ENCODE data around the gene POLR3G.

POLR3G gene

GRCh38 chr5:90549223-90549622 is 74.6 kb downstream of the POLR3G start:
- no peak overlapping the region for H3K9ac ChIP-seq (ENCODE audit: insufficient read length)
- H3K9me3 ChIP-seq (ENCODE audit: low read depth, low read length): no peaks in the 10 kb centered on the region
- TF ChIP-seq FOXP2 (optimal IDR thresholded peaks at IDR 0.05; ENCODE audit: control extremely low read depth, extremely low read length, insufficient read depth) (no peak), POLR2AphosphoS5 (IDR thresholded peaks at IDR 0.05; ENCODE audit: borderline replicate concordance, low read depth, low read length) (no peak), EZH2 (IDR thresholded peaks at IDR 0.05) (no peak)
- no peaks in the 10 kb centered on the region for H3K36me3 ChIP-seq (ENCODE audit: insufficient read depth, low read length)
- no peak overlapping the region for H3K4me3 ChIP-seq
- DNase-seq (ENCODE audit: low read depth, low spot score): no peak
- H3K27ac ChIP-seq: no peak overlapping the region

GRCh38 chr5:90549729-90550275 is 75.1 kb downstream of the POLR3G start:
- DNase-seq (ENCODE audit: low read depth, low spot score): no peak
- no peak for TF ChIP-seq POLR2AphosphoS5 (IDR thresholded peaks at IDR 0.05; ENCODE audit: borderline replicate concordance, low read depth, low read length)
- no peak for TF ChIP-seq EZH2 (IDR thresholded peaks at IDR 0.05)
- TF ChIP-seq FOXP2 (optimal IDR thresholded peaks at IDR 0.05; ENCODE audit: control extremely low read depth, extremely low read length, insufficient read depth): no peak
- H3K36me3 ChIP-seq (ENCODE audit: insufficient read depth, low read length): no peaks in the 10 kb centered on the region
- no peak overlapping the region for H3K27ac ChIP-seq
- no peak overlapping the region for H3K4me3 ChIP-seq
- H3K9ac ChIP-seq (ENCODE audit: insufficient read length): no peak overlapping the region
- H3K9me3 ChIP-seq (ENCODE audit: low read depth, low read length): no peaks in the 10 kb centered on the region

- Histone ChIP-seq H3K9me3 (ENCODE audit: low read depth, low read length) (no peaks in the 10 kb centered on the region), H3K4me3 (no peak overlapping the region), H3K36me3 (ENCODE audit: insufficient read depth, low read length) (no peaks in the 10 kb centered on the region), H3K27ac (no peak overlapping the region), H3K9ac (ENCODE audit: insufficient read length) (no peak overlapping the region)
- TF ChIP-seq FOXP2 (optimal IDR thresholded peaks at IDR 0.05; ENCODE audit: control extremely low read depth, extremely low read length, insufficient read depth): no peak
- TF ChIP-seq EZH2 (IDR thresholded peaks at IDR 0.05): no peak
- TF ChIP-seq POLR2AphosphoS5 (IDR thresholded peaks at IDR 0.05; ENCODE audit: borderline replicate concordance, low read depth, low read length): no peak
- DNase-seq (ENCODE audit: low read depth, low spot score): no peak
Observed at GRCh38 chr5:90550963-90551362, 76.3 kb downstream of the POLR3G start.

GRCh38 chr5:90551376-90551775 is 76.7 kb downstream of the POLR3G start:
- H3K9ac ChIP-seq (ENCODE audit: insufficient read length): no peak overlapping the region
- no peak for DNase-seq (ENCODE audit: low read depth, low spot score)
- H3K4me3 ChIP-seq: no peak overlapping the region
- no peak for TF ChIP-seq EZH2 (IDR thresholded peaks at IDR 0.05)
- TF ChIP-seq POLR2AphosphoS5 (IDR thresholded peaks at IDR 0.05; ENCODE audit: borderline replicate concordance, low read depth, low read length): no peak
- TF ChIP-seq FOXP2 (optimal IDR thresholded peaks at IDR 0.05; ENCODE audit: control extremely low read depth, extremely low read length, insufficient read depth): no peak
- H3K27ac ChIP-seq: no peak overlapping the region
- H3K9me3 ChIP-seq (ENCODE audit: low read depth, low read length): no peaks in the 10 kb centered on the region
- no peaks in the 10 kb centered on the region for H3K36me3 ChIP-seq (ENCODE audit: insufficient read depth, low read length)

- H3K36me3 ChIP-seq (ENCODE audit: insufficient read depth, low read length): no peaks in the 10 kb centered on the region
- H3K27ac ChIP-seq: no peak overlapping the region
- H3K9me3 ChIP-seq (ENCODE audit: low read depth, low read length): no peaks in the 10 kb centered on the region
- TF ChIP-seq FOXP2 (optimal IDR thresholded peaks at IDR 0.05; ENCODE audit: control extremely low read depth, extremely low read length, insufficient read depth) (no peak), POLR2AphosphoS5 (IDR thresholded peaks at IDR 0.05; ENCODE audit: borderline replicate concordance, low read depth, low read length) (no peak), EZH2 (IDR thresholded peaks at IDR 0.05) (no peak)
- no peak for DNase-seq (ENCODE audit: low read depth, low spot score)
- H3K9ac ChIP-seq (ENCODE audit: insufficient read length): no peak overlapping the region
- H3K4me3 ChIP-seq: no peak overlapping the region
Observed at GRCh38 chr5:90553711-90554110, 79.0 kb downstream of the POLR3G start.

GRCh38 chr5:90554358-90555006 is 79.8 kb downstream of the POLR3G start:
- Histone ChIP-seq H3K9me3 (ENCODE audit: low read depth, low read length) (no peaks in the 10 kb centered on the region), H3K36me3 (ENCODE audit: insufficient read depth, low read length) (no peaks in the 10 kb centered on the region), H3K27ac (no peak overlapping the region), H3K4me3 (no peak overlapping the region), H3K9ac (ENCODE audit: insufficient read length) (no peak overlapping the region)
- DNase-seq (ENCODE audit: low read depth, low spot score): no peak
- TF ChIP-seq FOXP2 (optimal IDR thresholded peaks at IDR 0.05; ENCODE audit: control extremely low read depth, extremely low read length, insufficient read depth) (no peak), EZH2 (IDR thresholded peaks at IDR 0.05) (no peak), POLR2AphosphoS5 (IDR thresholded peaks at IDR 0.05; ENCODE audit: borderline replicate concordance, low read depth, low read length) (no peak)

- DNase-seq (ENCODE audit: low read depth, low spot score): no peak
- no peak overlapping the region for H3K27ac ChIP-seq
- H3K9ac ChIP-seq (ENCODE audit: insufficient read length): no peak overlapping the region
- no peaks in the 10 kb centered on the region for H3K36me3 ChIP-seq (ENCODE audit: insufficient read depth, low read length)
- TF ChIP-seq POLR2AphosphoS5 (IDR thresholded peaks at IDR 0.05; ENCODE audit: borderline replicate concordance, low read depth, low read length) (no peak), FOXP2 (optimal IDR thresholded peaks at IDR 0.05; ENCODE audit: control extremely low read depth, extremely low read length, insufficient read depth) (no peak), EZH2 (IDR thresholded peaks at IDR 0.05) (no peak)
- no peak overlapping the region for H3K4me3 ChIP-seq
- H3K9me3 ChIP-seq (ENCODE audit: low read depth, low read length): no peaks in the 10 kb centered on the region
Observed at GRCh38 chr5:90555666-90556065, 81.0 kb downstream of the POLR3G start.

- no peak overlapping the region for H3K9ac ChIP-seq (ENCODE audit: insufficient read length)
- DNase-seq (ENCODE audit: low read depth, low spot score): no peak
- H3K36me3 ChIP-seq (ENCODE audit: insufficient read depth, low read length): no peaks in the 10 kb centered on the region
- no peak overlapping the region for H3K27ac ChIP-seq
- TF ChIP-seq EZH2 (IDR thresholded peaks at IDR 0.05) (no peak), POLR2AphosphoS5 (IDR thresholded peaks at IDR 0.05; ENCODE audit: borderline replicate concordance, low read depth, low read length) (no peak), FOXP2 (optimal IDR thresholded peaks at IDR 0.05; ENCODE audit: control extremely low read depth, extremely low read length, insufficient read depth) (no peak)
- no peak overlapping the region for H3K4me3 ChIP-seq
- H3K9me3 ChIP-seq (ENCODE audit: low read depth, low read length): no peaks in the 10 kb centered on the region
Observed at GRCh38 chr5:90557391-90557790, 82.7 kb downstream of the POLR3G start.

Measured in SK-N-MC (cell line).